DND-41 (cell line): ENCODE data around the gene DDB1.

Experiments
- ATAC-seq: fragments of 200-7000 bp; cut with Tn5 transposase; 3 replicates; pipeline ENCODE4 v1.9.1; 2021; ENCODE audit warnings: low read depth; ENCODE audit not compliant: insufficient read depth
- DNase-seq: peaks from one replicate; pipeline ENCODE4 v3.0.0-alpha.2; 2020
- H2AFZ ChIP-seq: 2 replicates; pipeline ENCODE4 v1.6.0; 2012; ENCODE audit warnings: low read depth, low read length
- H3K27ac ChIP-seq: 2 replicates; pipeline ENCODE4 v1.5.1; 2012; ENCODE audit warnings: low read length, inconsistent platforms
- H3K27me3 ChIP-seq: fragments of 200-600 bp; sonication (generic); 2 replicates; pipeline ENCODE4 v1.6.0; 2012; ENCODE audit warnings: low read length, mild to moderate bottlenecking, inconsistent platforms; ENCODE audit not compliant: insufficient read depth, poor library complexity
- H3K36me3 ChIP-seq: 2 replicates; pipeline ENCODE4 v1.5.1; 2012; ENCODE audit warnings: low read length, inconsistent platforms; ENCODE audit not compliant: insufficient read depth
- H3K4me1 ChIP-seq: 2 replicates; pipeline ENCODE4 v1.5.1; 2012; ENCODE audit warnings: mild to moderate bottlenecking, low read length; ENCODE audit not compliant: insufficient read depth
- H3K4me2 ChIP-seq: 2 replicates; pipeline ENCODE4 v1.6.0; 2012; ENCODE audit warnings: mild to moderate bottlenecking, moderate library complexity, low read length, inconsistent platforms; ENCODE audit not compliant: insufficient read depth
- H3K4me3 ChIP-seq, 2 experiments: fragments of 200-600 bp in 1 of 2; shearing (Covaris generic) in 1 of 2; 2 replicates each; pipeline ENCODE4 v1.5.1; 2012 to 2016; ENCODE audit warnings: inconsistent platforms in 2 of 2, low read length in 2 of 2, mild to moderate bottlenecking in 2 of 2, low read depth in 1 of 2, moderate library complexity in 1 of 2
- H3K79me2 ChIP-seq: 2 replicates; pipeline ENCODE4 v1.6.0; 2012; ENCODE audit warnings: low read length, inconsistent platforms; ENCODE audit not compliant: insufficient read depth
- H3K9ac ChIP-seq: 2 replicates; pipeline ENCODE4 v1.6.0; 2012; ENCODE audit warnings: low read depth, mild to moderate bottlenecking, inconsistent platforms, low read length, moderate library complexity
- H3K9me3 ChIP-seq: 2 replicates; pipeline ENCODE4 v1.5.1; 2012; ENCODE audit warnings: low read length, moderate library complexity, mild to moderate bottlenecking, inconsistent platforms; ENCODE audit not compliant: insufficient read depth, severe bottlenecking
- H4K20me1 ChIP-seq: 2 replicates; pipeline ENCODE4 v1.6.0; 2012; ENCODE audit warnings: low read length; ENCODE audit not compliant: insufficient read depth
- EZH2 ChIP-seq: IDR thresholded peaks from 3 replicates; pipeline ENCODE4 v1.6.1; 2012; ENCODE audit warnings: borderline replicate concordance, low read depth, mild to moderate bottlenecking, moderate library complexity, low read length, inconsistent platforms; ENCODE audit not compliant: severe bottlenecking
- TF ChIP-seq, protein P1 (sequence below): IDR thresholded peaks from 2 replicates; pipeline ENCODE4 v1.5.1; 2012; ENCODE audit warnings: borderline replicate concordance, low read length, moderate library complexity, mild to moderate bottlenecking; ENCODE audit not compliant: poor library complexity, severe bottlenecking; ENCODE audit errors: extremely low read depth

The DDB1 gene

DNA sequence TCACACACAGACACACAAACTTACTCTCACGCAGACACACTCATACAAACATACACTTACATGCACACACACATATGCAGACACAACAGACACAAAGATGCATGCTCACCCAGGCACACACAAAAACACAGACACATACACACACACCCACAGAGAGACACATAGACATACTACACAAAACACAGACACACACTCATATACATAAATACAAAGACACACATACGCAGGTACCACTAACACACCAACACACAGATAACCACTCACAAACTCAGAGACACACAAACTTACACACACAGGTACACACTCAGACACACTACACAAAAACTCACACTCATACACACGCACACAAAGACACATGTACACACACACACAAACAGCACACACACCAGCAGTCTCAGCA, 60.2 kb downstream of the DDB1 start:
- ATAC-seq: no peak
- no peak overlapping the region for H3K4me2 ChIP-seq
- no peak overlapping the region for H3K27ac ChIP-seq

GRCh38 chr11:61270354-61271076, 62.4 kb downstream of the DDB1 start:
- Histone ChIP-seq H3K79me2 (no peaks in the 10 kb centered on the region), H3K36me3 (no peaks in the 10 kb centered on the region), H2AFZ (no peak overlapping the region), H3K4me3 (no peak overlapping the region), H3K27ac (no peak overlapping the region), H3K27me3 (peaks cover under 1% of the 10 kb centered on the region), H3K9ac (no peak overlapping the region), H4K20me1 (peaks cover 6% of the 10 kb centered on the region; the same call in 1 of the 2 replicates), H3K4me2 (no peak overlapping the region), H3K9me3 (no peaks in the 10 kb centered on the region), H3K4me1 (no peaks in the 10 kb centered on the region)
- ATAC-seq: no peak
- TF ChIP-seq EZH2: no peak
- TF ChIP-seq, protein P1, sequence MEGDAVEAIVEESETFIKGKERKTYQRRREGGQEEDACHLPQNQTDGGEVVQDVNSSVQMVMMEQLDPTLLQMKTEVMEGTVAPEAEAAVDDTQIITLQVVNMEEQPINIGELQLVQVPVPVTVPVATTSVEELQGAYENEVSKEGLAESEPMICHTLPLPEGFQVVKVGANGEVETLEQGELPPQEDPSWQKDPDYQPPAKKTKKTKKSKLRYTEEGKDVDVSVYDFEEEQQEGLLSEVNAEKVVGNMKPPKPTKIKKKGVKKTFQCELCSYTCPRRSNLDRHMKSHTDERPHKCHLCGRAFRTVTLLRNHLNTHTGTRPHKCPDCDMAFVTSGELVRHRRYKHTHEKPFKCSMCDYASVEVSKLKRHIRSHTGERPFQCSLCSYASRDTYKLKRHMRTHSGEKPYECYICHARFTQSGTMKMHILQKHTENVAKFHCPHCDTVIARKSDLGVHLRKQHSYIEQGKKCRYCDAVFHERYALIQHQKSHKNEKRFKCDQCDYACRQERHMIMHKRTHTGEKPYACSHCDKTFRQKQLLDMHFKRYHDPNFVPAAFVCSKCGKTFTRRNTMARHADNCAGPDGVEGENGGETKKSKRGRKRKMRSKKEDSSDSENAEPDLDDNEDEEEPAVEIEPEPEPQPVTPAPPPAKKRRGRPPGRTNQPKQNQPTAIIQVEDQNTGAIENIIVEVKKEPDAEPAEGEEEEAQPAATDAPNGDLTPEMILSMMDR: no peak
- no peak for DNase-seq

More for the DNA sequence above, 60.2 kb downstream of the DDB1 start:
- Histone ChIP-seq H3K4me1 (no peaks in the 10 kb centered on the region), H3K79me2 (no peaks in the 10 kb centered on the region), H2AFZ (no peak overlapping the region), H3K36me3 (no peaks in the 10 kb centered on the region), H3K4me3 (no peak overlapping the region), H3K9me3 (no peaks in the 10 kb centered on the region), H3K27me3 (peaks cover 7% of the 10 kb centered on the region), H3K9ac (no peak overlapping the region), H4K20me1 (peaks cover 6% of the 10 kb centered on the region; the same call in 1 of the 2 replicates)
- DNase-seq: no peak
- TF ChIP-seq, protein P1: no peak

DNA sequence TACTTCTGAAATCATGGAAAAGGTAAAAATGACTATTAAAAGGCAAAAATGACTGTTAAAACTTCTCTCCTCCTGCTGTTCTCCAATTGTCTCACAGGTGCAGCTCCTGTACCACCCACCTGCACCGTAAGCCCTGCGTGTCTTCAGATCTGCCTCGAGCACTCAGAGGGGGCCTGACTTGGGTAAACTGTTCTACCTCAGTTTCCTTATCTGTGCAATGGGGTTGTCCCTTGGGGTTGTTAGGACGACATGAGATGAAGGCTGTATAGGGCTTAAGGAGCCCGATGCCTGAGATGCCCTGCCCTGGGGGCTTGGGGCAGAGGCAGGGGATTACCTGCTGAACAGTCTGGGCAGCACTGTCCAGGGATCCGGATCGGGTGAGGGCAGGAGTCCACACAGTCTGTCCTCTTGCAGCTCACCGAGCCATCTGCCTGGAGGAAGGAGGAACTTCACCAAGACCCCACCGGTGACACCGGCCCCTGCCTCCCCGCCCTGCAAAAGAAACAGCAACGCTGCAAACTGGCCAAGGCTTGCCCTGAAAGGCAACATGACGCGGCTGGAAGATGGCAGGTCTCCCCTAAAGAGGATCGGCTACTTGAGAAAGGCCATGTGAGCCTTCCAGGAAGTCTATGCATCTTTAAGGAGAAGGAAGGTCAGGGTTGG, 64.2 kb downstream of the DDB1 start:
- no peaks in the 10 kb centered on the region for H3K27me3 ChIP-seq
- DNase-seq (no peak), ATAC-seq (no peak)
- H3K79me2 ChIP-seq: no peaks in the 10 kb centered on the region
- no peak overlapping the region for H3K9ac ChIP-seq
- H3K9me3 ChIP-seq: no peaks in the 10 kb centered on the region
- H3K36me3 ChIP-seq: no peaks in the 10 kb centered on the region
- no peak overlapping the region for H2AFZ ChIP-seq
- no peaks in the 10 kb centered on the region for H3K4me1 ChIP-seq
- no peak for TF ChIP-seq EZH2
- TF ChIP-seq, protein P1: no peak
- H3K4me3 ChIP-seq: no peak overlapping the region
- no peak overlapping the region for H3K4me2 ChIP-seq
- H4K20me1 ChIP-seq: peaks cover 2% of the 10 kb centered on the region; the same call in 1 of the 2 replicates
- H3K27ac ChIP-seq: no peak overlapping the region
